GM23248 (cell line): ENCODE measurements around the gene STT3B.

Experiments
- EZH2 ChIP-seq: fragments of 200-600 bp; sonication (generic); IDR thresholded peaks from 2 replicates; pipeline ENCODE4 v1.6.1; 2018; ENCODE audit warnings: antibody characterized with exemption, mild to moderate bottlenecking; ENCODE audit not compliant: insufficient read depth, poor library complexity, severe bottlenecking
- EZH2phosphoT487 ChIP-seq: fragments of 200-600 bp; sonication (generic); IDR thresholded peaks from 2 replicates; pipeline ENCODE4 v1.6.1; 2018; ENCODE audit warnings: antibody characterized with exemption, moderate library complexity, mild to moderate bottlenecking, low read depth; ENCODE audit not compliant: insufficient read depth

GRCh38 chr3:31671976-31672375 lies 139.3 kb downstream of the STT3B start:
- TF ChIP-seq EZH2phosphoT487 (no peak), EZH2 (no peak)
